Retinal pigment epithelial cell (primary cell): Measurements from ENCODE around the gene MYLK4.

ENCODE experiments used
- DNase-seq: peaks from one replicate; pipeline ENCODE4 v3.0.0-alpha.2; 2010; ENCODE audit warnings: low read depth
- H3K4me3 ChIP-seq: 2 replicates; pipeline ENCODE4 v1.5.1; 2011; ENCODE audit warnings: mild to moderate bottlenecking, low read length, control low read depth, moderate library complexity
- CTCF ChIP-seq: conservative IDR thresholded peaks from 2 replicates; pipeline ENCODE4 v1.5.1; 2011; ENCODE audit warnings: low read depth, low read length, control low read depth, inconsistent platforms

The MYLK4 gene

GRCh38 chr6:2633736-2634135 is 117.0 kb downstream of the MYLK4 start:
- H3K4me3 ChIP-seq, result peak overlapping the region; percentile 31
- no peak for TF ChIP-seq CTCF
- DNase-seq, result no peak

DNA sequence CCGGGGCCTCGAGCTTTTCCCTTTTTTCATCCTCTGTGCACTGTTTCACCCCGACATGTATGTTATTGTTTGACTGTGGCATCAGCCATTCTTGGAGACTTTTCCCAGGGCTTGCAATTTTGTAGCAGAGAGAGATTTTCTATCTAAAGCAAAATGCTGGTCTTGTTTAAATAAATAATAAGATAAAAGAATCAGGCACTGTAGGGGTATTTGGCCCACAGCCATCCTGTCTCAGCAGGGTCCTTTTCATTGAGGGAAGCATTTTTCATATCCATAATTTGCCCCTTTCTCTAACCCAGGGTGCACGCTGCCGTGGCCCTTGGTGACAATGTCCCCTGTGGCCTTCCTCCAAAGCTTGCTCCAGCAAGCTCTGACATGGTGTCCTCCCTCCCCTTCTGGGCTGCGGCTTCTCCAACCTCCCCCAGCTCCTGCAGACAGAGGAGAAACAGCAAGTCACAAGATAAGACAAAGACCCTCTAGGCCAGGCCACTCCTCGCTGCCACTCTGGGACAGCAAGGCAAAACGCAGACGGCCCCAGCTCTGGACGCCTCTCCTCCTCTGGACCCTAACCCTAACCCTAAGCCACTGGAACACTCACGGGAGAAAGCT is 117.6 kb downstream of the MYLK4 start:
- H3K4me3 ChIP-seq, result no peak overlapping the region
- no peak for TF ChIP-seq CTCF
- DNase-seq, result no peak

DNA sequence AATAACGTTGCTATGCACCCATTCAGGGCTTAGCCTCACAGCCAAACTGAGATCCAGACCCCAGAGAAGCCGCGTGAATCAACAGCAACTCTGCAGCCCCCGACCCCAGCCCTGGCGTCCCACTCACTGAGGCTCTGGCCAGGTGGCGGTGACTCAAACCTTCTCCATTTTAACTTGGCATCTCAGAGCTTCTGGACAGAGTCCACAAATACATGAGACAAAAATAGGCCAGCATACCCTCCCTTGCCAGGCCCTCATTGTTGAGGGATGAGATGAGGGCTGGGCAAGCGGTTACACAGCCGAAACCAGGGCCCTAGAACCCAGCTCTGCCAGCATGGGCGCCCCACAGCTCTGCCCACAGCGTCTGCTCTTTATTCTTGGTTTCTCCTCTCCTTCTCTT is 118.4 kb downstream of the MYLK4 start:
- no peak for TF ChIP-seq CTCF
- no peak for DNase-seq
- H3K4me3 ChIP-seq, result no peak overlapping the region

GRCh38 chr6:2630891-2631571 is 119.7 kb downstream of the MYLK4 start:
- TF ChIP-seq CTCF, result no peak
- DNase-seq, result peak; percentile 74
- H3K4me3 ChIP-seq, result no peak overlapping the region

DNA sequence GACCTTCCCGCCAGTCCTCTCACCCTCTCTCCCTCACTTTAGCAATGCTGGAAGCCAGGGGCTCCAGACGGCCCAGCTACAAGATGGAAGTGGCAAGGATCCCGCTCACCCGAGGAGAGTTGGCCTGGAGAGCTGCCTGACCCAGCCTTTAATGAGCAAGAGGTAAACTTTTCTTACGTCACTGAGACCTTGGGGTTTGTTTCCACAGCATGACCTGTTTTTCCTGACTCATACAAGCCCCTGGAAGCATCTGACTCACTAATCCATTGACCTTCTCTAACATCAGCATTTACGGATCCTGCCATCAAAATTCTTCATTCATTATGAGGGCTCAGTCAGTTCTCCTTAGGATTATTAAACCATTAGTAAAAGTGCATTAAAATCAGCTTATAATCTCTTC is 120.4 kb downstream of the MYLK4 start:
- peak; percentile 100 for DNase-seq
- TF ChIP-seq CTCF, result no peak
- no peak overlapping the region for H3K4me3 ChIP-seq

GRCh38 chr6:2626401-2626800 is 124.3 kb downstream of the MYLK4 start:
- H3K4me3 ChIP-seq, result no peak overlapping the region
- no peak for TF ChIP-seq CTCF
- no peak for DNase-seq

DNA sequence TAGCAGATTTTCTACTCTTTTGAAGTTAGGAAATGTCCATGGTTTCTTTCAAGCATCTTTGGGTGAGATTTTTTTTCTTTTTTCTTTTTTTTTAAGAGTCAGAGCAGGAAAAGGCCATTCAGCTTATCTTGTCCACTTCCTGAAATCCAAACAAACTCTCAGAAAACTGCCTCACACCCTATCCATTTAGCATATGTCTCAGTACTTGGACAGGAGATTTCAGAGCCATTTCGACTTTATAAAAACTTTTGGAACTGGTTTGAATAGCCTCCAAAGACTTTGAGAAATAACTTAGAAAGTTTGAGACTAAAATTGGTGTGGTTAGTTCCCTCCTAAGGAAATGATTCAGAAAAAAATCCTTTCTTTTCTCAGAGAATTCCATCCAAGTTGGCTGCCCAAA is 125.1 kb downstream of the MYLK4 start:
- no peak overlapping the region for H3K4me3 ChIP-seq
- TF ChIP-seq CTCF, result no peak
- DNase-seq, result no peak
